H4 (cell line): ENCODE data around the gene POLR2J3. TPM values are rescaled to one million over a fixed set of nuclear protein-coding genes. Genes with fewer than 3 reads are reported as not detected.
"Not testable (repeated sequence)": the region's sequence is repeated elsewhere in the genome, so short reads cannot be mapped to it uniquely, and the experiment has no call there.

Experiments
- DNase-seq: peaks from one replicate; pipeline ENCODE4 v3.0.0-alpha.2; 2015; ENCODE audit warnings: low spot score
- total RNA-seq: library from RNA; depleted of rRNA; stranded (reverse); fragments of >200 nt; shearing (Covaris generic); gene quantifications from 2 replicates; pipeline ENCODE4 v1.2.3, GENCODE V29; 2014; rRNA removed

Gene POLR2J3
- total RNA-seq, 1 experiment from 2014 or later = 11.9 TPM

DNA sequence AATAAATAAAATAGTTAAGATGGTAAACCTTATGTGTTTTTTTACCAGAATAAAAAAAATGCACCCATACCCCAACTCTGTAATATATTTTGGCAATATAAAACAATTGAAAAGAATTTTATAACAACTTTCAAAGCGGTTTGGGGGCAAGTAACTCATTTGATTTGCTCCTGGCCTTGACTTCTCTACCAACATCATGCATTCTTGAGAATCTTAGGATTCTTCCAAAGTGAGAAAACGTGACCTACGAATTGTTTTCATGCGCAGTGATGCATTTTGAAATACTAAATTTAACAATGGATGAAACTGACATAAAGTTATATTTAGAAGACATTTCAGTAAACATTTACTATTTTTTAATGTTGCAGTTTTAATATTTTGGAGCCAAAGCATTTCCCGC, 51.6 kb downstream of the POLR2J3 start:
- not testable (repeated sequence) for DNase-seq

DNA sequence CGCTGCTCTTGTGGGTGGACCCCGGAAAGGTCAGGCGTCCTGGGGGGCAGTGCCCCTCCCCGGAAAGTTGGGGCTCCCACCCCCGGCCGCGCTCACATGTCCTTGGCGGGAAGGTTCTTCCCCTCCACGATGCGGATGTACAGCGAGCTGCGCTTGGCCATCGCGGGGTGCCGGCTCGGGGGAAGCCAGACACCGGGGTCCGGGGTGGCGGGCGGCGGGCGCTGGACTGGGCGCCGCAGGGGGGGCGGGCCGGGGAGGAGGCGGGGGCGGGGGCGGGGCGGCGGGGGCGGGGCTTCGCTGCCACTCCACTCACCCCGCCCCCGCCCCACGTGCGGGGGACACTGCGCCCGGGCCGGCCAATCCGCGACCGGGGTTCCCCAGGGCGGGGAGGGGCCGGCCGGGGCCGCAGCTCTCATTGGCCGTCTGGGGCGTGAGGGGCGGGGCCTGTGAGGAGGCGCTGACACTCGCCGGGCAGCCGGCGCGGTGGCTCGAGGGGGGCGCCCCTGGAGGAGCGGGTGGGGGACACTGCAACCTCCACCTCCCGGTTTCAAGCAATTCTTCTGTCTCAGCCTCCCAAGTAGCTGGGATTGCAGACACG, 54.7 kb downstream of the POLR2J3 start, which contains the start of gene RASA4B:
RASA4B (minus strand) TSS at position 228 of the 598 bp plus-strand sequence; CDS start at position 161, 67 bp downstream.
- DNase-seq = not testable (repeated sequence)

Other genes starting within 250 kb of the POLR2J3 start
- not detected in 2 replicates for gene SPDYE6, start 216.1 kb downstream of the POLR2J3 start, total RNA-seq
- gene PRKRIP1, start 176.2 kb downstream of the POLR2J3 start, total RNA-seq = 20.9 and 24.5 TPM in 2 replicates
- gene ORAI2, start 139.0 kb downstream of the POLR2J3 start, total RNA-seq = 35.9 and 37.3 TPM in 2 replicates
- gene ALKBH4, start 107.7 kb downstream of the POLR2J3 start, total RNA-seq = 45.7 and 52.7 TPM in 2 replicates
- gene LRWD1, start 107.6 kb downstream of the POLR2J3 start, total RNA-seq = 30.6 and 42.1 TPM in 2 replicates
- gene POLR2J, start 93.7 kb downstream of the POLR2J3 start, total RNA-seq = 42.0 and 53.2 TPM in 2 replicates
- 0.83 and 2.6 TPM in 2 replicates for gene RASA4B, start 54.8 kb downstream of the POLR2J3 start, total RNA-seq
- gene UPK3BL2, start 28.9 kb downstream of the POLR2J3 start, total RNA-seq = 0.15 TPM in 1 of 2 replicates, not detected in the other
- gene SPDYE2, start 21.4 kb downstream of the POLR2J3 start, total RNA-seq = not detected in 2 replicates
- gene RASA4, start 44.2 kb upstream of the POLR2J3 start, total RNA-seq = 3.4 and 10.3 TPM in 2 replicates
- gene UPK3BL1, start 70.2 kb upstream of the POLR2J3 start, total RNA-seq = 0.27 and 7.2 TPM in 2 replicates
- not detected in 2 replicates for gene SPDYE2B, start 77.7 kb upstream of the POLR2J3 start, total RNA-seq
- 0.15 TPM in 1 of 2 replicates, not detected in the other for gene POLR2J2, start 99.1 kb upstream of the POLR2J3 start, total RNA-seq
- 7.3 TPM in 2 replicates for gene FAM185A, start 176.4 kb upstream of the POLR2J3 start, total RNA-seq